Measurements from ENCODE around the gene AHRR. TPM values are rescaled to one million over a fixed set of nuclear protein-coding genes. Genes with fewer than 3 reads are reported as not detected.
A peak's percentile ranks its signal among the peaks of the same experiment; 100 is the strongest.

The AHRR gene
- total and polyA plus RNA-seq, 2 of the 4 experiments (the other 2 are of a cell fraction), result 15.6 to 37.1 TPM

DNA sequence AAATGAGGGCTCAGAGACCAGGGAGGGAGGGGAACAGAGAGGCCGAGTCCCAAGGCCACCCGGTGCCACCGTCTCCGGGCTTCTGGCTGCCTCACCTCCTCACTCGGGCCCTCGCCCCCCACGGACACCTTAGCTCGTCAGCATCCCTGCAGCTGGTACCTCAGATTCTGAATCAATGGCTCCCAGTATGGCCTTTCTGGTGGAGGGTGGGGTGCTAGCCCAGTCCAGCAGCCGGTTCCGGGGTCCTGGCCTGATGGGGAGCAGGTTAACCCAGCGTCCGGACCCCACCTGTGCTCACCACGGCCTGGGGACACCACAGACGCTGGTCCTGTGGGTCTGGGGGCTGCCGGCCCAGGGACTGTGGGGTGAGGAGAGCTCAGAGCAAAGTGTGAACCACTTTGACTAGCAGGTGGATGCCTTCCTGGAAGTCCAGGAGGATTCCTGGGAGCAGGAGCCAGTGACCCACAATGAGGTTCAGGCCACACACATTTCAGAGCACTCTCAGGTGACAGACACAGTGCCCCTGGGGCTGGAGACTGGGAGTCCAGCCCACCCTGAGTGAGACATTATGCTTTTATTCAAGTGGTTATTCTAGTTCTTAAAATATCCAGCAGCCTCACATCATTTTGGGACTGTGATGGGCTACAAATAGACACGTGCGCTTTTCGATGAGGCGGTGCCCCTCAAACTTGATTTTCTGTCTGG lies 53.3 kb downstream of the AHRR start:
- Histone ChIP-seq H3K18ac (ENCODE audit: low read depth, low read length) (peak overlapping the region; percentile 97), H2BK20ac (ENCODE audit: low read depth, low read length) (peak overlapping the region; percentile 99), H3K14ac (replicated peaks; ENCODE audit: low read depth, low read length) (peak overlapping the region; percentile 99), H2AK5ac (ENCODE audit: low read depth, low read length) (peak overlapping the region; percentile 99), H3K9ac (ENCODE audit: low read depth, low read length) (peak overlapping the region; percentile 79), H3K4ac (ENCODE audit: low read depth, low read length) (peak overlapping the region; percentile 100), H3K23ac (ENCODE audit: low read depth, low read length) (peak overlapping the region; percentile 100), H3K9me1 (ENCODE audit: insufficient read depth, low read length) (peaks cover 30% of the 10 kb centered on the region), H2BK5ac (ENCODE audit: low read depth, low read length, poor library complexity, severe bottlenecking) (peak overlapping the region; percentile 98), H3K79me1 (ENCODE audit: low read depth in 1 of 2, low read length in 2 of 2) (peaks cover 26 to 91% of the 10 kb centered on the region in 2 experiments), H2BK120ac (ENCODE audit: low read depth, low read length) (peak overlapping the region; percentile 100), H2AFZ (replicated peaks; ENCODE audit: low read length, poor library complexity) (peak overlapping the region; percentile 4), H4K5ac (ENCODE audit: low read depth, low read length) (peak overlapping the region; percentile 99), H4K8ac (ENCODE audit: low read depth in 2 of 2, low read length in 2 of 2) (peak overlapping the region; percentile 99 to 100), H3K4me3 (ENCODE audit: insufficient read depth, low read depth, low read length) (no peak overlapping the region), H3K4me1 (ENCODE audit: control insufficient read depth, insufficient read depth, low read length) (peaks cover 39% of the 10 kb centered on the region), H4K91ac (ENCODE audit: insufficient read depth, low read depth, low read length) (peak overlapping the region; percentile 100), H3K27ac (ENCODE audit: insufficient read depth, low read length) (peak overlapping the region; percentile 98), H3K56ac (ENCODE audit: extremely low read depth, insufficient read depth, low read length) (peak overlapping the region; percentile 93), H2AK9ac (replicated peaks; ENCODE audit: low read depth, low read length, poor library complexity) (peak overlapping the region; percentile 99), H3K4me2 (ENCODE audit: low read depth, low read length) (no peak overlapping the region), H3K36me3 (ENCODE audit: control insufficient read depth, insufficient read depth, low read length) (peaks cover 38% of the 10 kb centered on the region), H2BK15ac (ENCODE audit: low read depth, low read length) (peak overlapping the region; percentile 100), H3K9me3 (ENCODE audit: control insufficient read depth, insufficient read depth, low read length) (no peaks in the 10 kb centered on the region), H4K20me1 (ENCODE audit: insufficient read depth, low read length) (no peaks in the 10 kb centered on the region), H3K27me3 (ENCODE audit: control insufficient read depth, insufficient read depth, low read length) (no peaks in the 10 kb centered on the region)
- WGBS, 2 experiments (ENCODE audit: extremely low coverage in 2 of 2, insufficient read length in 1 of 2), result 94% methylated on average over 6 of the region's 19 CpGs; no CpG with 5 or more reads in 1 of the 2 experiments
- TF ChIP-seq POLR2A (IDR thresholded peaks at IDR 0.05; ENCODE audit: low read depth, low read length), result peak; percentile 74
- no peak for TF ChIP-seq MXI1 (IDR thresholded peaks at IDR 0.05; ENCODE audit: borderline replicate concordance, low read depth, low read length)
- no peak for TF ChIP-seq CEBPB (IDR thresholded peaks at IDR 0.05; ENCODE audit: low read depth, low read length)
- no peak for TF ChIP-seq BHLHE40 (IDR thresholded peaks at IDR 0.05; ENCODE audit: low read depth, low read length)
- TF ChIP-seq NFE2L2 (IDR thresholded peaks at IDR 0.05; ENCODE audit: low read depth, low read length), result no peak
- BruUV-seq (replicated peaks), result no TSS peak
- dilution Hi-C loops (cut with HindIII; ENCODE audit: low sequenced_read_pairs, unreplicated experiment) (no loop called here), in situ Hi-C loops (cut with MboI; ENCODE audit: low sequenced_read_pairs) (no loop called here), intact Hi-C loops (cut with micrococcal nuclease) (no loop called here)
- DNase-seq, result no peak
- POLR2A ChIA-PET (ENCODE audit: unreplicated experiment), result interaction anchor here (0.5 kb wide), 1 partner anchor 534 kb away, joined by 3 read pairs; no protein-coding TSS in a partner anchor
- CTCF ChIA-PET, result no interaction called here
- ATAC-seq (ENCODE audit: low read depth), result no peak
